Measurements from ENCODE around the gene GRK5. TPM values are rescaled to one million over a fixed set of nuclear protein-coding genes. Genes with fewer than 3 reads are reported as not detected.
"Not testable (repeated sequence)": the region's sequence is repeated elsewhere in the genome, so short reads cannot be mapped to it uniquely, and the experiment has no call there.

The GRK5 gene
- total RNA-seq, 2 donors from 2014 or later, result 4.8 to 10.6 TPM

DNA sequence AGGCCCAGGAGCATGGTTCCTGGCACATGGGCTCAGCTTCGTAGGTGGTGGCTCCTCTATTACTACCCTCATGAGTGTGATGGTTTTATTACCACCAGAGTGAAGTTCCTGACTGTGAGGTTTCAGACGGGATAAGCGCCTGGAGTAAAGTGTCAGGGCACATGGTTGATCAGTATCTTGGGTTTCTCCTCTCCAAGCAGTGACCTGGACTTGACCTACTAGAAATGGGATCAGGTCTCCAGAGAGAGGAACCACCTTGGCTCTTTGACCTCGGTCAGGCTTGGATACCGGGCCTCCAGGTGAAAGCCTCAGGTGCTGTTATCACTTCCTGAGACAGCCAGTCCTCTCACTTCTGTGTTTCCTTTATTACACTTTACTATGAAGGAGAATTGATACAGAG, 67.7 kb downstream of the GRK5 start:
- Histone ChIP-seq H3K4me3 (no peak overlapping the region), H3K27me3 (replicated peaks; ENCODE audit: insufficient read depth) (no peaks in the 10 kb centered on the region), H3K4me1 (replicated peaks) (no peaks in the 10 kb centered on the region), H3K9me3 (no peaks in the 10 kb centered on the region), H3K36me3 (no peaks in the 10 kb centered on the region), H3K27ac (no peak overlapping the region)
- TF ChIP-seq POLR2A (IDR thresholded peaks at IDR 0.05), result no peak
- TF ChIP-seq, protein P1, sequence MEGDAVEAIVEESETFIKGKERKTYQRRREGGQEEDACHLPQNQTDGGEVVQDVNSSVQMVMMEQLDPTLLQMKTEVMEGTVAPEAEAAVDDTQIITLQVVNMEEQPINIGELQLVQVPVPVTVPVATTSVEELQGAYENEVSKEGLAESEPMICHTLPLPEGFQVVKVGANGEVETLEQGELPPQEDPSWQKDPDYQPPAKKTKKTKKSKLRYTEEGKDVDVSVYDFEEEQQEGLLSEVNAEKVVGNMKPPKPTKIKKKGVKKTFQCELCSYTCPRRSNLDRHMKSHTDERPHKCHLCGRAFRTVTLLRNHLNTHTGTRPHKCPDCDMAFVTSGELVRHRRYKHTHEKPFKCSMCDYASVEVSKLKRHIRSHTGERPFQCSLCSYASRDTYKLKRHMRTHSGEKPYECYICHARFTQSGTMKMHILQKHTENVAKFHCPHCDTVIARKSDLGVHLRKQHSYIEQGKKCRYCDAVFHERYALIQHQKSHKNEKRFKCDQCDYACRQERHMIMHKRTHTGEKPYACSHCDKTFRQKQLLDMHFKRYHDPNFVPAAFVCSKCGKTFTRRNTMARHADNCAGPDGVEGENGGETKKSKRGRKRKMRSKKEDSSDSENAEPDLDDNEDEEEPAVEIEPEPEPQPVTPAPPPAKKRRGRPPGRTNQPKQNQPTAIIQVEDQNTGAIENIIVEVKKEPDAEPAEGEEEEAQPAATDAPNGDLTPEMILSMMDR (IDR thresholded peaks at IDR 0.05), result no peak
- TF ChIP-seq POLR2AphosphoS5 (IDR thresholded peaks at IDR 0.05), result no peak
- intact Hi-C loops (cut with DNase I), result no loop called here
- 73% methylated on average over 5 of the region's 5 CpGs for WGBS
- DNase-seq (ENCODE audit: low spot score), result no peak

- DNase-seq (ENCODE audit: low spot score); H3K27ac ChIP-seq; H3K9me3 ChIP-seq; H3K36me3 ChIP-seq; H3K27me3 ChIP-seq (replicated peaks; ENCODE audit: insufficient read depth); H3K4me1 ChIP-seq (replicated peaks); H3K4me3 ChIP-seq; intact Hi-C loops (cut with DNase I): not testable (repeated sequence)
- 89% methylated on average over 4 of the region's 4 CpGs for WGBS
Observed at GRCh38 chr10:119276194-119276593, 68.8 kb downstream of the GRK5 start.

GRCh38 chr10:119278126-119278709, 70.8 kb downstream of the GRK5 start:
- Histone ChIP-seq H3K27me3 (replicated peaks; ENCODE audit: insufficient read depth) (no peaks in the 10 kb centered on the region), H3K4me1 (replicated peaks) (no peaks in the 10 kb centered on the region), H3K36me3 (no peaks in the 10 kb centered on the region), H3K9me3 (no peaks in the 10 kb centered on the region), H3K4me3 (no peak overlapping the region), H3K27ac (no peak overlapping the region)
- TF ChIP-seq POLR2A (IDR thresholded peaks at IDR 0.05) (no peak), POLR2AphosphoS5 (IDR thresholded peaks at IDR 0.05) (no peak)
- TF ChIP-seq, protein P1 (IDR thresholded peaks at IDR 0.05), result no peak
- DNase-seq (ENCODE audit: low spot score), result no peak
- intact Hi-C loops (cut with DNase I), result no loop called here
- 66% methylated on average over 14 of the region's 14 CpGs for WGBS

- Histone ChIP-seq H3K4me1 (replicated peaks) (no peaks in the 10 kb centered on the region), H3K9me3 (no peaks in the 10 kb centered on the region), H3K4me3 (no peak overlapping the region), H3K27me3 (replicated peaks; ENCODE audit: insufficient read depth) (no peaks in the 10 kb centered on the region), H3K27ac (no peak overlapping the region), H3K36me3 (no peaks in the 10 kb centered on the region)
- TF ChIP-seq POLR2A (IDR thresholded peaks at IDR 0.05) (no peak), POLR2AphosphoS5 (IDR thresholded peaks at IDR 0.05) (no peak)
- TF ChIP-seq, protein P1 (IDR thresholded peaks at IDR 0.05), result no peak
- WGBS, result 80% methylated on average over 10 of the region's 10 CpGs
- no peak for DNase-seq (ENCODE audit: low spot score)
- intact Hi-C loops (cut with DNase I), result no loop called here
Observed at GRCh38 chr10:119279441-119279840, 72.1 kb downstream of the GRK5 start.

DNA sequence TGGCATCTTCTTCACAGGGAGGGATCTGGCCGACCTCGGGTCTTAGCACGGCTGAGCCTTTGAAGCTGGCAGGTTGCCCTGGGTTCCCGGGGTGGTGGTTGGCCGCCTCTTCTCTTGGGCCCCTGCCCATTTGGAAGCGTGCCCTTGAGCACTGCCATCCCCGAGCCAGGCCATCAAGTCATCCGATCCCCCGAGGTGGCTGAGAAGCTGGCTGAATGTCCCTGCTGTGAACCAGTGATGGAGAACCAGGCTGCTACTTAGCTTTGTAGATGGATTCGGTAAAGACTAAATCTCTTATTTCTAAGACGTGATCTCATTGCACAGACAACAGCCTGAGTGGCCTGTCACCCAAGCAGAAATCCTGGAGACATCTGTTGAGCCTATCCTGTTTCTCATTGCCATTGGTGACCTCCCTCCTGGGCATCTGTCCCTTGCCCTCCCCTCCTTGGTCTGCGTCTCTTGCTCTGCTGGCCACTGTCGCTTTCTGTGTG, 74.3 kb downstream of the GRK5 start:
- DNase-seq (ENCODE audit: low spot score), result peak; percentile 48

More for the DNA sequence above, 74.3 kb downstream of the GRK5 start:
- no peaks in the 10 kb centered on the region for H3K9me3 ChIP-seq
- TF ChIP-seq, protein P1 (IDR thresholded peaks at IDR 0.05), result no peak
- TF ChIP-seq POLR2AphosphoS5 (IDR thresholded peaks at IDR 0.05) (no peak), POLR2A (IDR thresholded peaks at IDR 0.05) (no peak)
- 35% methylated on average over 10 of the region's 13 CpGs for WGBS
- peak overlapping the region in 1 of 2 donors; percentile 22 for H3K27ac ChIP-seq
- no peaks in the 10 kb centered on the region for H3K27me3 ChIP-seq (replicated peaks; ENCODE audit: insufficient read depth)
- peaks cover 6% of the 10 kb centered on the region for H3K4me1 ChIP-seq (replicated peaks)
- no peak overlapping the region for H3K4me3 ChIP-seq
- H3K36me3 ChIP-seq, result no peaks in the 10 kb centered on the region
- intact Hi-C loops (cut with DNase I), result loop anchor here (10.0 kb wide), 2 partner anchors 133 to 1817 kb away; no protein-coding TSS in a partner anchor

Measured in prostate gland (tissue), 2 donors.